Body of pancreas (tissue), 4 donors: ENCODE measurements around the gene OMG.

Experiments
- POLR2A ChIP-seq, 3 donors: fragments of 450-650 bp; IDR thresholded peaks; one replicate each; pipeline ENCODE4 v1.6.1; 2016; ENCODE audit warnings: antibody characterized with exemption in 3 of 3, mild to moderate bottlenecking in 2 of 3
- TF ChIP-seq, protein P1 (sequence below), 7 experiments: fragments of 450-650 bp in 4 of 7; fragments of 200-600 bp in 3 of 7; sonication (generic) in 3 of 7; IDR thresholded peaks; one replicate each; pipeline ENCODE4 v1.5.1; 2016 to 2019; ENCODE audit warnings: antibody characterized with exemption in 7 of 7

DNA sequence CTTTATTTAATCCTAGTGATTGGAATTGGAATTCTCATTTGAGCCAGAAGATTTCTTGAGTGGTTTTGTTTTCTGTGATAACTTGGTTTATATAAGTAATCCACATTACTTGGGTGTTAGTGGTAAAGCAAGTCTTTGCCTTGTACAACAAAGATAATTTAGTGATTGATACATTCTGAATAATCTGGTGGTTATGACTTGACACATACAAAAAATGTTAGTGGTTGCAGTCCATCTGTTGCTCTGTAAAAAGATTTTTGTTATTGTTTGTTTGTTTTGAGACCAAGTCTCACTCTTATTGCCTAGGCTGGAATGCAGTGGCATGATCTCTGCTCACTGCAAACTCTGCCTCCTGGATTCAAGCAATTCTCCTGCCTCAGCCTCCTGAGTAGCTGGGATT lies 13.2 kb downstream of the OMG start:
- TF ChIP-seq, protein P1, sequence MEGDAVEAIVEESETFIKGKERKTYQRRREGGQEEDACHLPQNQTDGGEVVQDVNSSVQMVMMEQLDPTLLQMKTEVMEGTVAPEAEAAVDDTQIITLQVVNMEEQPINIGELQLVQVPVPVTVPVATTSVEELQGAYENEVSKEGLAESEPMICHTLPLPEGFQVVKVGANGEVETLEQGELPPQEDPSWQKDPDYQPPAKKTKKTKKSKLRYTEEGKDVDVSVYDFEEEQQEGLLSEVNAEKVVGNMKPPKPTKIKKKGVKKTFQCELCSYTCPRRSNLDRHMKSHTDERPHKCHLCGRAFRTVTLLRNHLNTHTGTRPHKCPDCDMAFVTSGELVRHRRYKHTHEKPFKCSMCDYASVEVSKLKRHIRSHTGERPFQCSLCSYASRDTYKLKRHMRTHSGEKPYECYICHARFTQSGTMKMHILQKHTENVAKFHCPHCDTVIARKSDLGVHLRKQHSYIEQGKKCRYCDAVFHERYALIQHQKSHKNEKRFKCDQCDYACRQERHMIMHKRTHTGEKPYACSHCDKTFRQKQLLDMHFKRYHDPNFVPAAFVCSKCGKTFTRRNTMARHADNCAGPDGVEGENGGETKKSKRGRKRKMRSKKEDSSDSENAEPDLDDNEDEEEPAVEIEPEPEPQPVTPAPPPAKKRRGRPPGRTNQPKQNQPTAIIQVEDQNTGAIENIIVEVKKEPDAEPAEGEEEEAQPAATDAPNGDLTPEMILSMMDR (IDR thresholded peaks at IDR 0.05) = no peak
- TF ChIP-seq POLR2A (IDR thresholded peaks at IDR 0.05) = no peak
